Left lung (tissue), 10 donors: ENCODE results near the gene DCAF5. TPM values are rescaled to one million over a fixed set of nuclear protein-coding genes. Genes with fewer than 3 reads are reported as not detected.

Experiments
- ATAC-seq: fragments of 200-7000 bp; cut with Tn5 transposase; one replicate; pipeline ENCODE4 v1.9.1; 2020; ENCODE audit warnings: moderate library complexity
- DNase-seq, 4 donors: peaks; one replicate each; pipeline ENCODE4 v3.0.0-alpha.2; 2013 to 2020
- H3K27ac ChIP-seq, 2 donors: fragments of 200-600 bp; sonication (generic) in 1 of 2; one replicate each; pipeline versions ENCODE4 v1.5.0 to v1.8.0; 2020 to 2021
- H3K27me3 ChIP-seq, 2 donors: fragments of 200-600 bp; sonication (generic) in 1 of 2; one replicate each; pipeline versions ENCODE4 v1.5.0 to v1.8.0; 2020 to 2021
- H3K36me3 ChIP-seq, 2 donors: fragments of 200-600 bp; sonication (generic) in 1 of 2; one replicate each; pipeline versions ENCODE4 v1.5.0 to v1.8.0; 2020 to 2021
- H3K4me1 ChIP-seq, 2 donors: fragments of 200-600 bp; one replicate each; pipeline ENCODE4 v1.8.0; 2021
- H3K4me3 ChIP-seq, 2 donors: fragments of 200-600 bp; sonication (generic) in 1 of 2; one replicate each; pipeline versions ENCODE4 v1.5.0 to v1.8.0; 2020 to 2021; ENCODE audit warnings: mild to moderate bottlenecking in 1 of 2
- H3K9me3 ChIP-seq, 2 donors: fragments of 200-600 bp; sonication (generic) in 1 of 2; one replicate each; pipeline versions ENCODE4 v1.5.0 to v1.8.0; 2020 to 2021
- CTCF ChIP-seq, 2 donors: fragments of 200-600 bp; sonication (generic) in 1 of 2; IDR thresholded peaks; one replicate each; pipeline versions ENCODE4 v1.5.0 to v1.8.0; 2021; ENCODE audit warnings: antibody characterized with exemption in 2 of 2
- intact Hi-C, 2 donors: fragments of 100-400 bp; cut with DNase I; formaldehyde crosslinking; loops; one replicate each; pipeline versions ENCODE4 v1.11.2 to v1.14.2; 2022
- polyA plus RNA-seq, 6 donors: library from polyadenylated mRNA; unstranded; fragments of 120-200 nt; gene quantifications; one replicate each; pipeline ENCODE4 v1.2.1, GENCODE V29; 2013; ENCODE audit not compliant: insufficient read length in 6 of 6
- total RNA-seq, 2 donors: library from RNA; stranded (reverse); fragmentation: NEBNext Ultra II Directional; extraction: Animal tissue kit (Norgen Biotek cat#: 25700); gene quantifications; one replicate each; pipeline ENCODE4 v1.2.1, GENCODE V29; 2021
- donor health status: DM: no; HTN: yes; CAD: no.
- donor health status: DM: no; HTN: no; CAD: no.

The DCAF5 gene
- total and polyA plus RNA-seq, 8 donors = 45.9 to 66.9 (median 58.4) TPM

GRCh38 chr14:69137843-69138535, 14.9 kb downstream of the DCAF5 start:
- Histone ChIP-seq H3K9me3 (no peaks in the 10 kb centered on the region), H3K4me1 (peaks cover 19 to 31% of the 10 kb centered on the region in 2 donors), H3K27ac (peak overlapping the region in 1 of 2 donors; percentile 11), H3K36me3 (no peaks in the 10 kb centered on the region), H3K27me3 (no peaks in the 10 kb centered on the region), H3K4me3 (no peak overlapping the region)
- intact Hi-C loops = no loop called here
- ATAC-seq (peak; percentile 63), DNase-seq (no peak)
- no peak for TF ChIP-seq CTCF (IDR thresholded peaks at IDR 0.05)

- intact Hi-C loops = no loop called here
- H3K36me3 ChIP-seq = no peaks in the 10 kb centered on the region
- TF ChIP-seq CTCF (IDR thresholded peaks at IDR 0.05) = no peak
- ATAC-seq = no peak
- no peak overlapping the region for H3K4me3 ChIP-seq
- H3K27ac ChIP-seq = no peak overlapping the region
- no peaks in the 10 kb centered on the region for H3K27me3 ChIP-seq
- peaks cover 24 to 36% of the 10 kb centered on the region in 2 donors for H3K4me1 ChIP-seq
- no peak for DNase-seq
- no peaks in the 10 kb centered on the region for H3K9me3 ChIP-seq
These were observed 15.5 kb downstream of the DCAF5 start for GRCh38 chr14:69137416-69137815.

GRCh38 chr14:69135133-69135532, 17.8 kb downstream of the DCAF5 start:
- Histone ChIP-seq H3K4me3 (no peak overlapping the region), H3K9me3 (no peaks in the 10 kb centered on the region), H3K4me1 (peaks cover 24 to 55% of the 10 kb centered on the region in 2 donors), H3K36me3 (no peaks in the 10 kb centered on the region), H3K27ac (no peak overlapping the region), H3K27me3 (no peaks in the 10 kb centered on the region)
- ATAC-seq = no peak
- intact Hi-C loops = no loop called here
- no peak for DNase-seq
- TF ChIP-seq CTCF (IDR thresholded peaks at IDR 0.05) = no peak

- Histone ChIP-seq H3K4me3 (no peak overlapping the region), H3K9me3 (no peaks in the 10 kb centered on the region), H3K27me3 (no peaks in the 10 kb centered on the region), H3K27ac (peak overlapping the region in 1 of 2 donors; percentile 30), H3K36me3 (no peaks in the 10 kb centered on the region), H3K4me1 (peaks cover 32 to 64% of the 10 kb centered on the region in 2 donors)
- intact Hi-C loops = no loop called here
- DNase-seq = no peak
- ATAC-seq = peak; percentile 71
- no peak for TF ChIP-seq CTCF (IDR thresholded peaks at IDR 0.05)
These were observed 19.5 kb downstream of the DCAF5 start for GRCh38 chr14:69133206-69134125.
